A673 (cell line): ENCODE data around the gene TMEM258. TPM values are rescaled to one million over a fixed set of nuclear protein-coding genes. Genes with fewer than 3 reads are reported as not detected.

Experiments
- BruUV-seq: library from RNA; stranded (reverse); fragments of 400-500 nt; replicated peaks from 2 replicates; lab custom pipeline; 2021; lab: Mats Ljungman, UMichigan
- CTCF ChIA-PET: fragments of 300-600 bp; sonication (Branson Sonifier 250); formaldehyde crosslinking; loops from one replicate; lab custom pipeline; 2022; ENCODE audit warnings: antibody characterized with exemption; lab: Charles Lee
- POLR2A ChIA-PET: fragments of 300-600 bp; sonication (Branson Sonifier 250); formaldehyde crosslinking; loops from one replicate; lab custom pipeline; 2022; ENCODE audit warnings: antibody characterized with exemption; ENCODE audit not compliant: low non-redundant PET; lab: Charles Lee
- DNase-seq: peaks from one replicate; pipeline ENCODE4 v3.0.0-alpha.2; 2015; ENCODE audit warnings: low spot score
- H3K27ac ChIP-seq: fragments of 200-600 bp; sonication (generic); 2 replicates; pipeline ENCODE4 v1.5.1; 2016; ENCODE audit warnings: mixed run types, low read depth, mild to moderate bottlenecking, mixed read lengths, antibody characterized with exemption, low read length; ENCODE audit not compliant: poor library complexity, severe bottlenecking
- H3K27me3 ChIP-seq: fragments of 200-600 bp; sonication (generic); replicated peaks from 2 replicates; pipeline ENCODE4 v1.6.1; 2017; ENCODE audit warnings: mixed run types, low read depth, mild to moderate bottlenecking, mixed read lengths, antibody characterized with exemption, low read length; ENCODE audit not compliant: insufficient read depth, poor library complexity
- H3K36me3 ChIP-seq: fragments of 200-600 bp; sonication (generic); 2 replicates; pipeline ENCODE4 v1.6.1; 2016; ENCODE audit warnings: mixed run types, mild to moderate bottlenecking, mixed read lengths, antibody characterized with exemption, low read length; ENCODE audit not compliant: insufficient read depth, poor library complexity, severe bottlenecking
- H3K4me1 ChIP-seq: fragments of 200-600 bp; sonication (generic); 2 replicates; pipeline ENCODE4 v1.6.1; 2017; ENCODE audit warnings: mixed run types, mild to moderate bottlenecking, mixed read lengths, antibody characterized with exemption, low read length; ENCODE audit not compliant: insufficient read depth, poor library complexity, severe bottlenecking
- H3K4me3 ChIP-seq: fragments of 200-600 bp; sonication (generic); 2 replicates; pipeline ENCODE4 v1.5.1; 2016; ENCODE audit warnings: low read depth, mixed run types, mild to moderate bottlenecking, mixed read lengths, low read length; ENCODE audit not compliant: poor library complexity, severe bottlenecking
- H3K9me3 ChIP-seq: fragments of 200-600 bp; sonication (generic); 2 replicates; pipeline ENCODE4 v1.6.1; 2016; ENCODE audit warnings: mixed run types, low read depth, mild to moderate bottlenecking, mixed read lengths, antibody characterized with exemption, low read length; ENCODE audit not compliant: poor library complexity, severe bottlenecking
- CTCF ChIP-seq: fragments of 300-800, 200-600 bp; sonication (generic); conservative IDR thresholded peaks from 2 replicates; pipeline ENCODE4 v1.5.1; 2017; ENCODE audit warnings: low read depth, mild to moderate bottlenecking, antibody characterized with exemption, low read length, moderate library complexity, mixed read lengths
- EZH2 ChIP-seq: fragments of 200-600 bp; sonication (generic); IDR thresholded peaks from 2 replicates; pipeline ENCODE4 v1.6.1; 2017; ENCODE audit warnings: borderline replicate concordance, low read depth, mild to moderate bottlenecking, mixed read lengths, antibody characterized with exemption, low read length; ENCODE audit not compliant: poor library complexity, severe bottlenecking
- intact Hi-C: fragments of 100-400 bp; cut with micrococcal nuclease; formaldehyde crosslinking; loops from one replicate; pipeline ENCODE4 v1.10.0; 2022; ENCODE audit not compliant: unreplicated experiment
- total RNA-seq: library from RNA; stranded (reverse); gene quantifications from 2 replicates; pipeline ENCODE4 v1.2.3, GENCODE V29; 2021

Gene TMEM258
- total RNA-seq, 1 experiment from 2014 or later = 138 TPM

GRCh38 chr11:61810671-61811175 is 18.3 kb upstream of the TMEM258 start:
- no TSS peak for BruUV-seq
- H3K9me3 ChIP-seq = no peaks in the 10 kb centered on the region
- POLR2A ChIA-PET = no interaction called here
- TF ChIP-seq EZH2 = no peak
- TF ChIP-seq CTCF = no peak
- H3K4me1 ChIP-seq = peaks cover 19% of the 10 kb centered on the region
- intact Hi-C loops = no loop called here
- H3K27me3 ChIP-seq = no peaks in the 10 kb centered on the region
- H3K36me3 ChIP-seq = peaks cover 91% of the 10 kb centered on the region
- no peak overlapping the region for H3K4me3 ChIP-seq
- DNase-seq = no peak
- CTCF ChIA-PET = no interaction called here
- H3K27ac ChIP-seq = no peak overlapping the region

GRCh38 chr11:61806785-61807184 is 14.4 kb upstream of the TMEM258 start:
- no TSS peak for BruUV-seq
- ChIA-PET POLR2A (no interaction called here), CTCF (no interaction called here)
- H3K27me3 ChIP-seq = no peaks in the 10 kb centered on the region
- TF ChIP-seq CTCF = no peak
- no peaks in the 10 kb centered on the region for H3K9me3 ChIP-seq
- H3K4me1 ChIP-seq = no peaks in the 10 kb centered on the region
- no peak overlapping the region for H3K4me3 ChIP-seq
- H3K36me3 ChIP-seq = peaks cover 98% of the 10 kb centered on the region
- no peak for DNase-seq
- H3K27ac ChIP-seq = no peak overlapping the region
- intact Hi-C loops = no loop called here

GRCh38 chr11:61805146-61805545 is 12.7 kb upstream of the TMEM258 start:
- peaks cover 98% of the 10 kb centered on the region for H3K36me3 ChIP-seq
- intact Hi-C loops = no loop called here
- DNase-seq = no peak
- CTCF ChIA-PET = no interaction called here
- no peak overlapping the region for H3K4me3 ChIP-seq
- H3K27me3 ChIP-seq = no peaks in the 10 kb centered on the region
- H3K4me1 ChIP-seq = no peaks in the 10 kb centered on the region
- no TSS peak for BruUV-seq
- peak overlapping the region; percentile 29 for H3K27ac ChIP-seq
- no peaks in the 10 kb centered on the region for H3K9me3 ChIP-seq
- TF ChIP-seq EZH2 (no peak), CTCF (no peak)
- POLR2A ChIA-PET = interaction anchor here (0.6 kb wide), 1 partner anchor 87 kb away, joined by 5 read pairs; no protein-coding TSS in a partner anchor
